Heart left ventricle (tissue), 13 donors: Measurements from ENCODE around the gene ITPRID2.

ENCODE experiments used
- CTCF ChIP-seq, 12 donors: fragments of 200-600 bp; sonication (generic) in 4 of 12; IDR thresholded peaks; one replicate each; pipeline versions ENCODE4 v1.5.0 to v1.8.0; 2018 to 2022; ENCODE audit warnings: antibody characterized with exemption in 12 of 12, mild to moderate bottlenecking in 5 of 12
- POLR2A ChIP-seq, 2 donors: fragments of 450-650 bp; IDR thresholded peaks; one replicate each; pipeline ENCODE4 v1.6.1; 2017; ENCODE audit warnings: antibody characterized with exemption in 2 of 2, mild to moderate bottlenecking in 2 of 2, moderate library complexity in 2 of 2
- donor health status: ischemic (EF 13 %, LVEDD 7.1; RV severe dilation, severe dysfunction).
- donor health status: DM: no; HTN: yes; CAD: no.
- donor health status: DM: no; HTN: no; CAD: no.
- donor health status: ischemic (EF 25% LVEDD 6.9; RV normal size, moderate dysfunction).
- donor health status: ischemic (EF 25% LVEDD 5.7; RV mildly dilated, moderate dysfunction).
- donor health status: ischemic (EF 35%, LVEDD 5.7; RV mildly dilated, moderate dysfunction).
- donor health status: nonischemic (EF 11% LVEDD 7.7; RV severe dilation, severe dysfunction).
- donor health status: DM: yes; HTN: yes; CAD: no.
- donor health status: PGD.
- donor health status: ischemic (EF 29% LVEDD 5.4; RV normal size, mild dysfunction).
- donor health status: nonischemic (EF 23%, LVEDD 6.1; RV moderate dilation, normal function).

GRCh38 chr2:181973171-181973783 is 81.7 kb downstream of the ITPRID2 start:
- TF ChIP-seq POLR2A (IDR thresholded peaks at IDR 0.05) (no peak), CTCF (IDR thresholded peaks at IDR 0.05) (no peak)
